GM12878 (cell line): Measurements from ENCODE around the gene EFCAB9.

Experiments used
- ATF7 ChIP-seq: fragments of 450-650 bp; IDR thresholded peaks from 2 replicates; pipeline ENCODE4 v1.6.1; 2016; ENCODE audit warnings: low read depth, mild to moderate bottlenecking
- CHD2 ChIP-seq: IDR thresholded peaks from 2 replicates; pipeline ENCODE4 v1.6.1; 2011; ENCODE audit warnings: low read depth, low read length, improper control_type of control experiment, borderline replicate concordance
- DPF2 ChIP-seq: fragments of 450-650 bp; IDR thresholded peaks from 2 replicates; pipeline ENCODE4 v1.6.1; 2017; ENCODE audit warnings: mild to moderate bottlenecking
- E2F4 ChIP-seq: IDR thresholded peaks from 2 replicates; pipeline ENCODE4 v1.6.1; 2012; ENCODE audit warnings: low read depth, low read length, improper control_type of control experiment
- EZH2 ChIP-seq: IDR thresholded peaks from 2 replicates; pipeline ENCODE4 v1.6.1; 2012; ENCODE audit warnings: low read depth, mild to moderate bottlenecking, control low read depth, inconsistent platforms, low read length, borderline replicate concordance; ENCODE audit not compliant: control insufficient read depth
- FOS ChIP-seq: IDR thresholded peaks from 3 replicates; pipeline ENCODE4 v1.6.1; 2011; ENCODE audit warnings: borderline replicate concordance; ENCODE audit not compliant: insufficient read length; ENCODE audit errors: extremely low read depth
- NFYB ChIP-seq: IDR thresholded peaks from 2 replicates; pipeline ENCODE4 v1.6.1; 2011; ENCODE audit warnings: low read depth, mild to moderate bottlenecking, low read length, improper control_type of control experiment, moderate library complexity; ENCODE audit not compliant: insufficient read depth
- POLR2A ChIP-seq: IDR thresholded peaks from 2 replicates; pipeline ENCODE4 v1.6.1; 2011; ENCODE audit warnings: low read depth, mild to moderate bottlenecking, low read length
- SRF ChIP-seq, 2 experiments: IDR thresholded peaks; 2 replicates each; pipeline ENCODE4 v1.6.1; 2011; ENCODE audit warnings: low read depth in 2 of 2, low read length in 2 of 2, mild to moderate bottlenecking in 1 of 2, moderate library complexity in 1 of 2
- TCF12 ChIP-seq: IDR thresholded peaks from 2 replicates; pipeline ENCODE4 v1.6.1; 2011; ENCODE audit warnings: low read depth, mild to moderate bottlenecking, low read length
- ZNF274 ChIP-seq: IDR thresholded peaks from one replicate; pipeline ENCODE4 v1.8.0; 2011; ENCODE audit not compliant: insufficient read length, insufficient read depth
- TF ChIP-seq, protein P1 (sequence below): fragments of 450-650 bp; IDR thresholded peaks from 2 replicates; pipeline ENCODE4 v1.6.1; 2017; ENCODE audit warnings: mild to moderate bottlenecking
- TF ChIP-seq, protein P2 (sequence below), 3 experiments: IDR thresholded peaks in 2 of 3; conservative IDR thresholded peaks in 1 of 3; 2 replicates each; pipeline ENCODE4 v1.5.1; 2011; ENCODE audit warnings: low read depth in 3 of 3, low read length in 3 of 3, mild to moderate bottlenecking in 3 of 3, control low read depth in 2 of 3, moderate library complexity in 2 of 3, inconsistent platforms in 1 of 3, mixed read lengths in 1 of 3; ENCODE audit not compliant: control insufficient read depth in 2 of 3, insufficient read depth in 1 of 3; ENCODE audit errors: extremely low read depth in 1 of 3

DNA sequence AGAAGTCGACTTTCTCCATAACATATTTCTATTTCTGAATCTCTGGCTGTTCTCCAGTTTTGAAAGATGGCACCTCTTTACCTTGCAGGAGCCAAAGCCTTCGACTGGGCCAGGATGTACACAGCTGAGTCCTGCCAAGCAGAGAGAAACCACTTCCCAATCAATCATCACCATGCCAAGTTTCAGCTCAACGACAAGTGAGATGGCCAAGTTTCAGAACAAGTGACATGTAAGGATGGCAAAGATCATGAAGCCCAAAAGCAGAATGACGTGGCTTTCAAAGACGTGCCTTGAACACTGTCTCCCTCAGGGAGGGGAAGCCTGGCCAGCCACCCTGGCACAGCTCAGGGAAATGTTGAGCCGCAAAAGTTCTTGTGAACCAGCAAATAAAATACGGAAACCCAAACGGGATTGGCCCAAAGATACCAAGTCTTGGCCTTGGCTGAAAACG, 23.7 kb upstream of the EFCAB9 start:
- TF ChIP-seq TCF12 (no peak), NFYB (no peak), ZNF274 (no peak), DPF2 (no peak), E2F4 (no peak), FOS (no peak), CHD2 (no peak), POLR2A (no peak), EZH2 (no peak), SRF (IDR thresholded peaks at IDR 0.05; ENCODE audit: low read depth in 2 of 2, low read length in 2 of 2) (no peak), ATF7 (no peak)
- TF ChIP-seq, protein P1, sequence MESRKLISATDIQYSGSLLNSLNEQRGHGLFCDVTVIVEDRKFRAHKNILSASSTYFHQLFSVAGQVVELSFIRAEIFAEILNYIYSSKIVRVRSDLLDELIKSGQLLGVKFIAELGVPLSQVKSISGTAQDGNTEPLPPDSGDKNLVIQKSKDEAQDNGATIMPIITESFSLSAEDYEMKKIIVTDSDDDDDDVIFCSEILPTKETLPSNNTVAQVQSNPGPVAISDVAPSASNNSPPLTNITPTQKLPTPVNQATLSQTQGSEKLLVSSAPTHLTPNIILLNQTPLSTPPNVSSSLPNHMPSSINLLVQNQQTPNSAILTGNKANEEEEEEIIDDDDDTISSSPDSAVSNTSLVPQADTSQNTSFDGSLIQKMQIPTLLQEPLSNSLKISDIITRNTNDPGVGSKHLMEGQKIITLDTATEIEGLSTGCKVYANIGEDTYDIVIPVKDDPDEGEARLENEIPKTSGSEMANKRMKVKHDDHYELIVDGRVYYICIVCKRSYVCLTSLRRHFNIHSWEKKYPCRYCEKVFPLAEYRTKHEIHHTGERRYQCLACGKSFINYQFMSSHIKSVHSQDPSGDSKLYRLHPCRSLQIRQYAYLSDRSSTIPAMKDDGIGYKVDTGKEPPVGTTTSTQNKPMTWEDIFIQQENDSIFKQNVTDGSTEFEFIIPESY, result no peak
- TF ChIP-seq, protein P2, sequence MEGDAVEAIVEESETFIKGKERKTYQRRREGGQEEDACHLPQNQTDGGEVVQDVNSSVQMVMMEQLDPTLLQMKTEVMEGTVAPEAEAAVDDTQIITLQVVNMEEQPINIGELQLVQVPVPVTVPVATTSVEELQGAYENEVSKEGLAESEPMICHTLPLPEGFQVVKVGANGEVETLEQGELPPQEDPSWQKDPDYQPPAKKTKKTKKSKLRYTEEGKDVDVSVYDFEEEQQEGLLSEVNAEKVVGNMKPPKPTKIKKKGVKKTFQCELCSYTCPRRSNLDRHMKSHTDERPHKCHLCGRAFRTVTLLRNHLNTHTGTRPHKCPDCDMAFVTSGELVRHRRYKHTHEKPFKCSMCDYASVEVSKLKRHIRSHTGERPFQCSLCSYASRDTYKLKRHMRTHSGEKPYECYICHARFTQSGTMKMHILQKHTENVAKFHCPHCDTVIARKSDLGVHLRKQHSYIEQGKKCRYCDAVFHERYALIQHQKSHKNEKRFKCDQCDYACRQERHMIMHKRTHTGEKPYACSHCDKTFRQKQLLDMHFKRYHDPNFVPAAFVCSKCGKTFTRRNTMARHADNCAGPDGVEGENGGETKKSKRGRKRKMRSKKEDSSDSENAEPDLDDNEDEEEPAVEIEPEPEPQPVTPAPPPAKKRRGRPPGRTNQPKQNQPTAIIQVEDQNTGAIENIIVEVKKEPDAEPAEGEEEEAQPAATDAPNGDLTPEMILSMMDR (IDR thresholded peaks at IDR 0.05 in 2 of 3, conservative IDR thresholded peaks at IDR 0.05 in 1 of 3; ENCODE audit: control insufficient read depth in 2 of 3, extremely low read depth in 1 of 3, insufficient read depth in 1 of 3, low read depth in 3 of 3, low read length in 3 of 3), result no peak
